ENCODE data around the gene MMP24OS. TPM values are rescaled to one million over a fixed set of nuclear protein-coding genes. Genes with fewer than 3 reads are reported as not detected.
A peak's percentile ranks its signal among the peaks of the same experiment; 100 is the strongest.

Gene MMP24OS
- total RNA-seq, 2 donors from 2014 or later: 38.3 to 104 TPM

DNA sequence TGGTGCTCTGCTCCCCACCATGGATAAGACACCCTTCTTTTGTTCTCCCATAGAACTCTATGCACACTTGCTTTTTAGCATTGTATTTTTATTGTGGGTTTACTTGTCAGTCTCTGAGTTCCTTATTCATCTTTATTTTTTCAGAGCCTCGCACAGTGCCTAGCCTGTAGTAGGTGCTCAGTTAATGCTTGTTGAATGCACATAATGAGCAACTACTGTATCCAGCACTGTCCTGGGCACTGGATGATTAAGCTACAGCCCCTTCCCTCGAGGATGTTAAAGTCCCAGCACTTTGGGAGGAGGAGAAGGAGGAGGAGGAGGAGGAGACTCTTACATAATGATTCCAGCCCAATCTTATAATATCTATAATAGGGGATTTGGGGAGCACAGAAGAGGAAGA, 34.6 kb downstream of the MMP24OS start:
- no peak for ATAC-seq (replicated peaks)
- no peaks in the 10 kb centered on the region for H3K36me3 Mint-ChIP-seq (ENCODE audit: low read depth)
- no peaks in the 10 kb centered on the region for H3K9me3 Mint-ChIP-seq
- no peak overlapping the region for H3K4me3 Mint-ChIP-seq
- no peak overlapping the region for H3K27ac Mint-ChIP-seq
- H3K27me3 Mint-ChIP-seq: no peaks in the 10 kb centered on the region
- H3K4me1 Mint-ChIP-seq: peaks cover 4% of the 10 kb centered on the region

DNA sequence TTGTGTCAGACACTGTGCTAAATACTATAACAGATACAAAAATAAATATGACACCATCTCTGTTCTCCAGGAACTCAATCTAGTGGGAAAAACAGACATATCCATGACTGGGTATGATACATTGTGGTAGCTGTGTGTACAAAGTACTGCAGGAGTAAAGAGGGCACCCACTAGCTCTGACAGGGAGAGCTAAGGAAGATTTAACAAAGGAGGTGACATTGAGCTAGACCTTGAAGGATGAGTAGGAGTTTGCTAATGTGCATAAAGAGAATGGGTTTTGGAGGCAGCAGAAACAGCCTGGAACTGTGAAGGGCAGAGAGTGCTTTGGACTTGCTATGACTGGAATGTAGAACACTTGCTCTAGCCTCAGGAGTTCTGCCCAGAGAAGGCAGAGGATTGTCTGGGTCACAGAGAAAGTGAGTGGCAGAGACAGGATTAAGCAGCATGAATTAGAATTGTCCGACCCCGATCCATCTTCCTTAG, 37.1 kb downstream of the MMP24OS start:
- no peak overlapping the region for H3K4me3 Mint-ChIP-seq
- peaks cover 16% of the 10 kb centered on the region for H3K36me3 Mint-ChIP-seq (ENCODE audit: low read depth)
- no peaks in the 10 kb centered on the region for H3K27me3 Mint-ChIP-seq
- H3K4me1 Mint-ChIP-seq: no peaks in the 10 kb centered on the region
- no peak overlapping the region for H3K27ac Mint-ChIP-seq
- H3K9me3 Mint-ChIP-seq: no peaks in the 10 kb centered on the region
- no peak for ATAC-seq (replicated peaks)

DNA sequence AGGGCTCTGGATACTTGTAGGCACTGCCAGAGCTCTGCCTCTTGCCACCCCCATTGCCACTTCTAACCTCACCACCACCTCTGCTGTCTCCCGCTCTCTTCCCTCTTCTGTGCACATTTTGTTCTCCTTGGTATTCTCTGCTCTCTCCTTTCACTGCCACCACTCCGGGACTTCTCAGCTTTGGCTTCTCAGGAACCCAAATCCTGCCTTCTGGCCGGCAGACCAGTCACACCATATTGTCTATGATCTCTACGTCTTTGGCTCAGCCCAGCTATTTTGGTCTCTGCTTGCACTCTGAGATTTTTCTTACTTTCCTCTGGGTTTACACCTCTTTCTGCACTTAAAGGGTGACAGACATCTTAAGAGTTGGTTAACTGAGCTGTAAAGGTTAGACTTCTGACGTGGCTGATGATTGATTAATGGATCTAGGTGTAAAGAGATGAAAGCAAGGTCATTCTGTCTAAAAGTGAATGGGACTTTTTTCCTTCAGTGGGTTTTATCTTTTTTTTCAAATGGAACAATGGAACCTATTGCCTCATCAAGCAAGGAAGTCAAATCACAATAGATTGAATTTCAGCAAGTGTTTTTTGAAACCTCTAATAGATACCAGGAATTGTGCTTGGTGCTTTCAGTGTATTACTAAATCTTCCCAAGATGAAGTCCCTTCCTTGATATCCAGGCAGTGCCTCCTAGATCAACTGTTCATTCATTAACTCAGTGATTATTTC, 37.7 kb downstream of the MMP24OS start:
- no peaks in the 10 kb centered on the region for H3K27me3 Mint-ChIP-seq
- H3K4me3 Mint-ChIP-seq: no peak overlapping the region
- peaks cover 22% of the 10 kb centered on the region for H3K36me3 Mint-ChIP-seq (ENCODE audit: low read depth)
- ATAC-seq (replicated peaks): no peak
- no peak overlapping the region for H3K27ac Mint-ChIP-seq
- no peaks in the 10 kb centered on the region for H3K4me1 Mint-ChIP-seq
- H3K9me3 Mint-ChIP-seq: no peaks in the 10 kb centered on the region

DNA sequence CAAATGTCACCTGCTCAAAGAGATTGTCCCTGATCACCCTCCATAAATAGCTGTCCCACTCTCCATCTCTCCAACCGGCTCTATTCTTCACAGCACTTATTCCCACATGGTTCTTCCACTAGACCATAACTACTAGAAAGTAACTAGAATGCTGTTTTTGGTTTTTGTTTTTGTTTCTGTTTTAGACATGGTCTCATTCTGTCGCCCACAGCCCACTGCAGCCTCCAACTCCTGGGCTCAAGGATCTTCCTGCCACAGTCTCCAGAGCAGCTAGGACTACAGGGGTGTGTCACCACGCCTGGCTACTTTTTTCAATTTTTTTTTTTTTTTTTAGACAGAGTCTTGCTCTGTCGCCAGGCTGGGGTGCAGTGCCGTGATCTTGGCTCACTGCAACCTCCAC, 39.2 kb downstream of the MMP24OS start:
- no peaks in the 10 kb centered on the region for H3K9me3 Mint-ChIP-seq
- H3K4me3 Mint-ChIP-seq: no peak overlapping the region
- H3K4me1 Mint-ChIP-seq: no peaks in the 10 kb centered on the region
- no peak overlapping the region for H3K27ac Mint-ChIP-seq
- H3K27me3 Mint-ChIP-seq: no peaks in the 10 kb centered on the region
- H3K36me3 Mint-ChIP-seq (ENCODE audit: low read depth): peaks cover 37% of the 10 kb centered on the region
- ATAC-seq (replicated peaks): no peak

DNA sequence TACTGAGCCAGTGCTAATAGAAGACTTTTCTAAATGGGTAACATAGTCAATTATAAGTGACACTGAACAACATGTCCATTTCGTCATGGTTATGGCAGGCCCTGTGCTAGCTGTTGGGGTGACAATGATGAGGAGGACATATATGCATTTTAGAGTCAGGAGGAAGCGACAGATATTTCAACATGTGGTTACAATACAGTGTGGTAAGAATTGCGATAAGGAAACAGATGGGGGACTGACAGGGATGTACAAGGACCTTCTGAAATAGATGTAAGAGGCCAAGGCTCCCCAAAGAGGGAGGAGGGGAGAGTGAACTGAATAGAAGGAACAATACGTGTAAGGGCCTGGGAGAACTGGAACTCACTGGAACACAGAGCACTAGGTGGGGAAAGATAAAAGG, 39.8 kb downstream of the MMP24OS start:
- Mint-ChIP-seq H3K27ac (no peak overlapping the region), H3K36me3 (ENCODE audit: low read depth) (peaks cover 37% of the 10 kb centered on the region), H3K4me3 (no peak overlapping the region), H3K4me1 (no peaks in the 10 kb centered on the region), H3K9me3 (no peaks in the 10 kb centered on the region), H3K27me3 (no peaks in the 10 kb centered on the region)
- ATAC-seq (replicated peaks): no peak

DNA sequence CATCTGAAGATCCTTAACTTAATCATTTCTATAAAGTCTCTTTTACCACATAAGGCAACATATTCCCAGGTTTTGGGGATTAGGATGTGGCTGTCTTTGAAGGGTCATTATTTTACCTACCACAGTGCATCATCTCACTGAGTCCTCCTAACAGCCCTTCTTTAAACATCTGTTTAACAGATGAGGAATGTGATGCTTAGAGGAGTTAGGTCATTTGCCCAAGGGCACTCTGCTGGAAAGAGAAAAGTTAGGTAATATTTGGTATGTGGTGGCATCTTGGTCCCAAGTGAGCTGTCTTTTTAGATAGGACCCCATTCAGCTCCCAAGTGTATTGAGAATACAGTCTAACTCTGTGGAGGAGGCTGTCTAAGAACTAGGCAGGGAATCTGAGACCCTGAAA, 40.4 kb downstream of the MMP24OS start:
- Mint-ChIP-seq H3K27me3 (no peaks in the 10 kb centered on the region), H3K27ac (no peak overlapping the region), H3K4me3 (no peak overlapping the region), H3K36me3 (ENCODE audit: low read depth) (peaks cover 38% of the 10 kb centered on the region), H3K9me3 (no peaks in the 10 kb centered on the region), H3K4me1 (no peaks in the 10 kb centered on the region)
- ATAC-seq (replicated peaks): no peak

DNA sequence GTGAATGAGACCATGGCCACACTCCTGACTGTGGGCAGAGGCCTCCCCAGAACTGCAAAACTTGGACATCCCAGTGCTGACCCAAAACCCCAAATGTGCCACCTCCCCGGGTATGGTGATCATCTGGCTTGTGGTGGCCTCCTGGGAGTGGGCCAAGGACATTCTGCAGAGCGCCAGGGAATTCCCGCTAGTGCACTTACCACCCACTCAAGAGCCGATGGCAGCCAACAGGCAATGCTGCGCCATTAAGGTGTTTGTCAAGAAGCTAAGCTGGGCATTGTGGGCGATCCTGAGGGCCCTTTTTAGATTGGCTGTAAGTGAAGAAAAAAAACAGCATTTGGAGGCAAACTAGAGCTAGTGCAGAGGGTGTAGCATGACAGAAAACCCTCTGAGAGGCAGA, 42.0 kb downstream of the MMP24OS start:
- Mint-ChIP-seq H3K4me1 (no peaks in the 10 kb centered on the region), H3K27ac (no peak overlapping the region), H3K36me3 (ENCODE audit: low read depth) (peaks cover 51% of the 10 kb centered on the region), H3K4me3 (no peak overlapping the region), H3K27me3 (no peaks in the 10 kb centered on the region), H3K9me3 (no peaks in the 10 kb centered on the region)
- no peak for ATAC-seq (replicated peaks)

DNA sequence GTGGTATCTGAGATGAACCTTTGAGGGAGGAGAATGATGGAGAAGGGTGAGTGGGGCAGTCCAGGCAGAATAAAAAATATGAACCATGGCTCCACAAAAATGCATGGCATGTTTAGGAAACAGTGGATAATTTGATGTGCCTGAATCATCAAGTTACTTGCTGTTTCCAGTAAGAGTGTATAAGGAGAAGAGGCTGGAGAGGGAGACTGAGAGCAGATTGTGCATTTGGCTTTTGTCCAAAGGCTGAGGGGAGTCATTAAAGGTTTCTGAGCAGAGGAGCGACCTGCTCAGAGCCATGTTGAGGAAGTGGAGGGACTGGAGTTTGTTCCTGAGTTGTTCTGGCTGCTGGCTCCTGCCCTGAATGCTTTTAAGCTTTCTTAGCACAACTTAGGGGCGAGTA, 45.3 kb downstream of the MMP24OS start:
- Mint-ChIP-seq H3K27ac (no peak overlapping the region), H3K27me3 (peaks cover 11% of the 10 kb centered on the region), H3K36me3 (ENCODE audit: low read depth) (peaks cover 55% of the 10 kb centered on the region), H3K4me3 (no peak overlapping the region), H3K9me3 (no peaks in the 10 kb centered on the region), H3K4me1 (no peaks in the 10 kb centered on the region)
- ATAC-seq (replicated peaks): no peak

DNA sequence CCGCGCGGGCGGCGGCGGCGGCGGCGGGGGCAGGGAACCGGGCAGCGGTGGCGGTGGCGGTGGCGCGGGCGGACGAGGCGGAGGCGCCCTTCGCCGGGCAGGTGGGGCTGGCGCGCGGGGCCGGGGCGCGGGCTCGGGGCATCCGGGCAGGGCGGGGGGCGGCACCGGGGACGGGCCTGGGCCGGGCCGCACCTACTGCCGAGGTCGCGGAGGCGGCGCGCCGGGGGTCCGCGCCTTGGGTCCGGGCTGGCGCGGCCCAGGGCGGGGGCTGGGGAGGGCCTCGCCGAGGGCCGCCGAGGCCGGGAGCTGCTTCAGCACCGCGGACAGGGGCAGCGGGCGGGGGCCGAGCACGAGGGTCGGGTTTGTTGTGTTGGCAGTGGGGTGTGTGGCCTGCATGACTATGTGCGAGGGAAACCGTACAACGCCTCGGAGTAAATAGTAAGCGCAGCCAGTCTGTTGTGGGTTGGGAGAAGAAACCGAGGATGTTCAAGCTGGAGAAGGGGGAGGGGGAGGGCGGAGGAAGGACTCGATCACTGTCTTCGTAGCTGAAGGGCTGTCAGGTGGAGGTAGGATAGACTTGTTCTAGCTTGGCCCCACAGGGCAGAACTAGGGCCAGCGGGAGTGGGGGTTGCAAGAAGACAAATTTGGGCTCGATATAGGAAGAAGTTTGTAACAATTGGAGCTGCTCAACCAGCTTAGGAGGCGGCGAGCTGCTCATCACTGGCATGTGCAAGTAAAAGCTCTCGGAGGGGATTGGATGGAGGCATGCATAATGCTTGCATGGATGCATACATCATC, 50.8 kb downstream of the MMP24OS start:
- peak; percentile 68 for ATAC-seq (replicated peaks)
- Mint-ChIP-seq H3K27ac (no peak overlapping the region), H3K4me3 (peak overlapping the region; percentile 68), H3K27me3 (peaks cover 27% of the 10 kb centered on the region), H3K36me3 (ENCODE audit: low read depth) (peaks cover 30% of the 10 kb centered on the region), H3K4me1 (peaks cover 6% of the 10 kb centered on the region), H3K9me3 (no peaks in the 10 kb centered on the region)

Other genes starting within 250 kb of the MMP24OS start
- 10 to 100 TPM; 34.1 to 54.3 TPM for gene TRPC4AP, start 185.3 kb downstream of the MMP24OS start, total RNA-seq
- gene EDEM2, start 130.8 kb downstream of the MMP24OS start, total RNA-seq: 10 to 100 TPM; 19.2 to 22.9 TPM
- 1 to 10 TPM; 1.8 to 2.5 TPM for gene PROCR, start 106.0 kb downstream of the MMP24OS start, total RNA-seq
- gene MMP24, start 51.4 kb downstream of the MMP24OS start, total RNA-seq: under 1 TPM in 1 of 2 donors, not detected in 1; 0.04 TPM
- 100 to 1,000 TPM in 1 of 2 donors, 10 to 100 TPM in 1; 82.7 to 146 TPM for gene EIF6, start 6.7 kb upstream of the MMP24OS start, total RNA-seq
- not detected for gene FAM83C, start 14.3 kb upstream of the MMP24OS start, total RNA-seq
- gene UQCC1, start 133.9 kb upstream of the MMP24OS start, total RNA-seq: 10 to 100 TPM; 76.3 to 79.3 TPM
- gene GDF5, start 160.1 kb upstream of the MMP24OS start, total RNA-seq: not detected
- gene CEP250, start 177.5 kb upstream of the MMP24OS start, total RNA-seq: 10 to 100 TPM; 77.8 to 88.3 TPM